ENCODE measurements around the gene MPI.

Gene MPI

DNA sequence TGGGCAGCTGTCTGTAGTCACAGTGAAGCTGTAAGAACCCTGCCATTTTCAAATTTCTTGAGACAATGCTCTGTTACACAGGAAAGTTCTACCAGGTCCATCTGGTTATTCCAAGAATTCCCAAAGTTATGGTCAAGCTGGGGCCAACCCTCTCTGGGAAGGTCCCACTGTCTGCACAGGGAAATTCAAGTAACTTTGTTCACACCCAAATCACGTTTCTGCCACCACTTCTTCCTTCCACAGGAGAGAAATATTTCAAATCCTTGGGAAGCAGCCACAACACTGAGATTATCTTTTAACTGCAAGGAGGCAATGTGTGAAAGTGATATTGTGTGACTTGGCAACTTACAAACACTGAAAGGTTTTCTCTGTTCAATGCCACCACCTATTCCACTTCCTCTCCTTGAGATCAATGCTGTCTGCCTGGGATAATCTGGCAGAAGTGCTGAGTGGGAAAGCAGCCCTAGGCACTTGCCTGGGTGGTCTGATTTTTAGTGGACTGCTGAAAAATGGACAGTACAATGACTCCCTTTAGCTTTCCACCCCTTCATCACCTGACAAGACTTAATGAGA is 22.3 kb upstream of the MPI start:
- Histone ChIP-seq H3K27me3 (ENCODE audit: control insufficient read depth, insufficient read depth, low read length) (no peaks in the 10 kb centered on the region), H3K36me3 (ENCODE audit: control insufficient read depth, insufficient read depth, low read length) (no peaks in the 10 kb centered on the region), H3K4me1 (ENCODE audit: control insufficient read depth, insufficient read depth, low read length) (peaks cover 71% of the 10 kb centered on the region), H3K9me3 (ENCODE audit: control insufficient read depth, low read length) (no peaks in the 10 kb centered on the region), H3K9ac (ENCODE audit: low read length) (peak overlapping the region; percentile 46), H3K4me3 (ENCODE audit: low read length) (no peak overlapping the region)

DNA sequence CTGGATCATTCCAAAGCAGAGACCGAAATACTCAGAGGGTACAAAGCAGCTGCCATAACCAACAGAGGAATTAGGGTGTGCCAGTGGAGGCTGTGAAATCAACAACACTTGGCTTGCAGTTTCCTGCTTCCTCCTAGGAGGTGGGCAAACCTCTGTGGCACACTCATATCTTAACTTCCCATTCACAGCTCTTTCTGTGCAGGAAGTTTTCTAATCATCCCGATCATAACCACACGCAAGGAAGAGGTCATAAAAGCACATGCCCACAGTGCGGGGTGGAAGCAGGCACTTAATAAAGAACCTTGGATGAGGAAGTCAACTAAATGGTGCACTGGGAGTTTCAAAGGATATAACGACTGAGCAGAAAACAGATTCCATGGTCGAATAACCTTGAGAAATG is 21.8 kb upstream of the MPI start:
- Histone ChIP-seq H3K36me3 (ENCODE audit: control insufficient read depth, insufficient read depth, low read length) (no peaks in the 10 kb centered on the region), H3K9ac (ENCODE audit: low read length) (peak overlapping the region; percentile 22), H3K4me3 (ENCODE audit: low read length) (no peak overlapping the region)

GRCh38 chr15:74869372-74869725 is 20.5 kb upstream of the MPI start:
- peaks cover 72% of the 10 kb centered on the region for H3K4me1 ChIP-seq (ENCODE audit: control insufficient read depth, insufficient read depth, low read length)

More for the DNA sequence above, 21.8 kb upstream of the MPI start:
- H3K27me3 ChIP-seq (ENCODE audit: control insufficient read depth, insufficient read depth, low read length), result no peaks in the 10 kb centered on the region
- H3K4me1 ChIP-seq (ENCODE audit: control insufficient read depth, insufficient read depth, low read length), result peaks cover 71% of the 10 kb centered on the region
- H3K9me3 ChIP-seq (ENCODE audit: control insufficient read depth, low read length), result no peaks in the 10 kb centered on the region

DNA sequence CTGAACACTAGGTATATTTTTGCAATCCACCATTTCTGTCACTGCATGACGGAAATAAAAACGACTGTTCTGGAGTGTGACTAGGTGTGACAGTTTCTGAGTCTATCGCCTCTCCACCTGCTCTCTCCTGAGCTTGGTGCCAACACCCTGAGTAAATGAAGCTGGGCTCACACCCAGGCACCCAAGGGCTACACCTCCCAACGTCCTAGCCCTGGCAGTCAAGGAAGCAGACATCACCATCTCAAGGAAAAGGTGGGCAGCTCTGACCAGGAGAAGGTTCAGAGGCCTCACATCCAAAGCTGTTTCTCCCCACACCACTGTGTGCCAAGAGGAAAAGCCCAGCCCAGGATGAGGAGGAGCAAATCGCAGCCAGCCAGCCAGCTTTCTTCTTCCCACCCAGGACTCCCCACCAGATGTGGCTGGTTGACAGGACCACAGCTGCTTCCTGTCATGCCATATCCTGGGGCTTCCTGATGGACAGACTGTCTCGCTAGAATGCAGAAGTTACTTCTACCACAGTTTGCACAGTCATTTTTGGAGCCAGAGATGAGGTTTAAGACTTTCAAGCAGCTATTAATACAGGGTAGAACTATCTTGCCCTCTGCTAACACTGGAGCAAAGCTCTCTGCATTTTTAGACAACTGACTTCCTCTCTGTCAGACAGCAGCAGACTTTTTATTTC is 20.0 kb upstream of the MPI start:
- no peaks in the 10 kb centered on the region for H3K36me3 ChIP-seq (ENCODE audit: control insufficient read depth, insufficient read depth, low read length)
- no peak overlapping the region for H3K4me3 ChIP-seq (ENCODE audit: low read length)
- H3K9me3 ChIP-seq (ENCODE audit: control insufficient read depth, low read length), result no peaks in the 10 kb centered on the region
- no peaks in the 10 kb centered on the region for H3K27me3 ChIP-seq (ENCODE audit: control insufficient read depth, insufficient read depth, low read length)
- peaks cover 67% of the 10 kb centered on the region for H3K4me1 ChIP-seq (ENCODE audit: control insufficient read depth, insufficient read depth, low read length)
- H3K9ac ChIP-seq (ENCODE audit: low read length), result peak overlapping the region; percentile 54

More at GRCh38 chr15:74869372-74869725, 20.5 kb upstream of the MPI start:
- H3K4me3 ChIP-seq (ENCODE audit: low read length), result no peak overlapping the region
- no peaks in the 10 kb centered on the region for H3K9me3 ChIP-seq (ENCODE audit: control insufficient read depth, low read length)
- H3K27me3 ChIP-seq (ENCODE audit: control insufficient read depth, insufficient read depth, low read length), result no peaks in the 10 kb centered on the region
- no peaks in the 10 kb centered on the region for H3K36me3 ChIP-seq (ENCODE audit: control insufficient read depth, insufficient read depth, low read length)
- H3K9ac ChIP-seq (ENCODE audit: low read length), result peak overlapping the region; percentile 54

DNA sequence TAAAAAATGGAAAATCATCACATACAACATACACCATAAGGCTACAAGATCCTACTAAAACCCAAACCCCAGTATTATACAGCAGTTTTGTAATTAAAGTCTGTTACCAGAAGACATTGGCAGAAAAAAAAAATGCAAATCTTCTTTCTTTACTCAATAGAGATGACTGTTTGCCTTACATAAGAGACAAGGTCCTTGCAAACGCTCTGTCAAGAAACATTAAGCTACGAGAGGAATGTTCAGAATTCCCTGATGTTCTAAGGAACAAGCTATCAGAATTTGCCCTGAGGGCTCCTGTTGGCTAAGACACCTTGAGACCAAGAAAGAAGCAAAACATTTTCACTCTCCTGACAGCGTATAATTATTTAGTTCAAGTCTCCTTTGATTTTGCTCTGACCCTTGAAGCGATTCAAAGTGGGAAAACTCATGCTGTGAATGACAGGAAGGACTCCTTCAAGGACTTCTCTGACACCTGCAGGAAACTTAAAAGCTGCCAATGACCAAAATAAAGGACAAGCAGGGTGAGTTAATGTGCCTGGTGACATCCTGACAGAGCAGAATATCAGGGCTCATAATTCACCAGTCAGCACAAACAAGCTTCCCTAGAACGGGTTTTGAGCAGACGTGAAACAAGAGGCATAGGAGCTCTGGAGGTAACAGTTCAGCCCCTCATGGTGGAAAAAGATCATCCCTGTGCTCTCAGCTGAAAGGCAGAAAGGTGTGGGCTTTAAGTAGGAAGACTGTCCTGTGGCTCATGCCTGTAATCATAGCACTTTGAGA is 19.2 kb upstream of the MPI start:
- Histone ChIP-seq H3K9me3 (ENCODE audit: control insufficient read depth, low read length) (no peaks in the 10 kb centered on the region), H3K27me3 (ENCODE audit: control insufficient read depth, insufficient read depth, low read length) (no peaks in the 10 kb centered on the region), H3K4me3 (ENCODE audit: low read length) (no peak overlapping the region), H3K36me3 (ENCODE audit: control insufficient read depth, insufficient read depth, low read length) (no peaks in the 10 kb centered on the region), H3K9ac (ENCODE audit: low read length) (peak overlapping the region; percentile 51), H3K4me1 (ENCODE audit: control insufficient read depth, insufficient read depth, low read length) (peaks cover 61% of the 10 kb centered on the region)

GRCh38 chr15:74872702-74873035 is 17.2 kb upstream of the MPI start:
- no peaks in the 10 kb centered on the region for H3K27me3 ChIP-seq (ENCODE audit: control insufficient read depth, insufficient read depth, low read length)
- H3K36me3 ChIP-seq (ENCODE audit: control insufficient read depth, insufficient read depth, low read length), result no peaks in the 10 kb centered on the region
- peaks cover 42% of the 10 kb centered on the region for H3K4me1 ChIP-seq (ENCODE audit: control insufficient read depth, insufficient read depth, low read length)
- H3K4me3 ChIP-seq (ENCODE audit: low read length), result peak overlapping the region; percentile 80
- H3K9me3 ChIP-seq (ENCODE audit: control insufficient read depth, low read length), result no peaks in the 10 kb centered on the region
- peak overlapping the region; percentile 86 for H3K9ac ChIP-seq (ENCODE audit: low read length)

- Histone ChIP-seq H3K36me3 (ENCODE audit: control insufficient read depth, insufficient read depth, low read length) (no peaks in the 10 kb centered on the region), H3K9ac (ENCODE audit: low read length) (peak within 1 kb of the TSS; percentile 86), H3K4me3 (ENCODE audit: low read length) (peak within 1 kb of the TSS; percentile 97), H3K27me3 (ENCODE audit: control insufficient read depth, insufficient read depth, low read length) (no peaks in the 10 kb centered on the region), H3K4me1 (ENCODE audit: control insufficient read depth, insufficient read depth, low read length) (peaks cover 37% of the 10 kb centered on the region), H3K9me3 (ENCODE audit: control insufficient read depth, low read length) (no peaks in the 10 kb centered on the region)
Measured at GRCh38 chr15:74873036-74873755, 16.6 kb upstream of the MPI start, which contains the start of gene SCAMP2. SCAMP2 (minus strand) TSS chr15:74873365; CDS start chr15:74873255, 110 bp downstream.

- Histone ChIP-seq H3K27me3 (ENCODE audit: control insufficient read depth, insufficient read depth, low read length) (no peaks in the 10 kb centered on the region), H3K4me3 (ENCODE audit: low read length) (peak overlapping the region; percentile 97), H3K9me3 (ENCODE audit: control insufficient read depth, low read length) (no peaks in the 10 kb centered on the region), H3K4me1 (ENCODE audit: control insufficient read depth, insufficient read depth, low read length) (peaks cover 30% of the 10 kb centered on the region), H3K36me3 (ENCODE audit: control insufficient read depth, insufficient read depth, low read length) (no peaks in the 10 kb centered on the region), H3K9ac (ENCODE audit: low read length) (peak overlapping the region; percentile 76)
Measured at GRCh38 chr15:74873756-74874424, 16.0 kb upstream of the MPI start.

- H3K36me3 ChIP-seq (ENCODE audit: control insufficient read depth, insufficient read depth, low read length), result no peaks in the 10 kb centered on the region
- no peak overlapping the region for H3K4me3 ChIP-seq (ENCODE audit: low read length)
- no peak overlapping the region for H3K9ac ChIP-seq (ENCODE audit: low read length)
- H3K9me3 ChIP-seq (ENCODE audit: control insufficient read depth, low read length), result no peaks in the 10 kb centered on the region
- peaks cover 4% of the 10 kb centered on the region for H3K4me1 ChIP-seq (ENCODE audit: control insufficient read depth, insufficient read depth, low read length)
- no peaks in the 10 kb centered on the region for H3K27me3 ChIP-seq (ENCODE audit: control insufficient read depth, insufficient read depth, low read length)
Measured at GRCh38 chr15:74878273-74878672, 11.6 kb upstream of the MPI start.

GRCh38 chr15:74882528-74882927 is 7.3 kb upstream of the MPI start:
- Histone ChIP-seq H3K9ac (ENCODE audit: low read length) (no peak overlapping the region), H3K4me1 (ENCODE audit: control insufficient read depth, insufficient read depth, low read length) (no peaks in the 10 kb centered on the region), H3K27me3 (ENCODE audit: control insufficient read depth, insufficient read depth, low read length) (no peaks in the 10 kb centered on the region), H3K4me3 (ENCODE audit: low read length) (no peak overlapping the region), H3K36me3 (ENCODE audit: control insufficient read depth, insufficient read depth, low read length) (no peaks in the 10 kb centered on the region), H3K9me3 (ENCODE audit: control insufficient read depth, low read length) (no peaks in the 10 kb centered on the region)

GRCh38 chr15:74884428-74885223 is 5.2 kb upstream of the MPI start:
- Histone ChIP-seq H3K27me3 (ENCODE audit: control insufficient read depth, insufficient read depth, low read length) (no peaks in the 10 kb centered on the region), H3K4me3 (ENCODE audit: low read length) (no peak overlapping the region), H3K9me3 (ENCODE audit: control insufficient read depth, low read length) (no peaks in the 10 kb centered on the region), H3K36me3 (ENCODE audit: control insufficient read depth, insufficient read depth, low read length) (no peaks in the 10 kb centered on the region), H3K4me1 (ENCODE audit: control insufficient read depth, insufficient read depth, low read length) (peaks cover 12% of the 10 kb centered on the region), H3K9ac (ENCODE audit: low read length) (no peak overlapping the region)
